CD4-positive, alpha-beta T cell treated with Interleukin-1 beta for 1 hour (primary cell): Measurements from ENCODE around the gene LDLRAD3.

Experiments used
- DNase-seq, 2 donors: peaks; one replicate each; pipeline ENCODE4 v3.0.0-alpha.2; 2020 to 2022

LDLRAD3 gene

DNA sequence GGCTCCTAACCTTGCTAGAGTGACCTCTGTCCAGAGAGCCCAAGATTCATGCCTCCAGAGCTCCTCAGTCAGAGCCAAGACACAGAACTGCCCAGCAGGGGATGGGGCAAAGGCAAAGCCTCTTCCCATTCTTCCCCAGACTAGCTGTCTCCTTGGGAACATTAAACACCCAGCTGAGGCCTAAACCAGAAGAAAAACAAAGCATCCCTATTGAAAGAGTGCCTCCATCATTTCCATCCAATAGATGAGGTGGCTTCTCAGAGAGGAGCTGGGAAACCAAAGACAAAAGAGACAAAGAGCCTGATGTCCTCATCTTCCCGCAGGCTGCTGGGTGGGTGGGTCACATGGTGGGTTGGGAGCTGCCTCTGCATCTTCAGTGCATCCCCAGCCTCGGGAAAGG lies 308.0 kb downstream of the LDLRAD3 start:
- DNase-seq = no peak

DNA sequence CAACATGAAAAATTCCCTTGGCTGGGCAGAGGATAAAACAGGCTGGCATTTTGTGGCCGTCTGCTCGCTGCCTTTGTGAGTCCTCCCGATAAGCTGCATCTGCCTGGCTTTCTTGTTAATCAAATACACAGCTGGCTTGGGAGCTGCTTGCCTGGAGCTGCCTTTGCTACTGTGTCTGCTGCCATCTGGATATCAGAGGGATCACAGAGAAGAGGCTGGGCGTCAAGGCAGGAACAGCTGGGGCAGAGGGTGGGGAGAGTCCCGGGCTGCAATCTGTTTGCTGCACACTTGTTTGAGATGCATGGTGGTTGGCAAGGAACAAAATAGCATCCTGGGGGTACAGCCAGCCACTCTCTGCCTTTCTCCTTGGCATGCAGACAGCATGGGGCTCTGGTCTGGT lies 309.4 kb downstream of the LDLRAD3 start:
- DNase-seq = no peak

DNA sequence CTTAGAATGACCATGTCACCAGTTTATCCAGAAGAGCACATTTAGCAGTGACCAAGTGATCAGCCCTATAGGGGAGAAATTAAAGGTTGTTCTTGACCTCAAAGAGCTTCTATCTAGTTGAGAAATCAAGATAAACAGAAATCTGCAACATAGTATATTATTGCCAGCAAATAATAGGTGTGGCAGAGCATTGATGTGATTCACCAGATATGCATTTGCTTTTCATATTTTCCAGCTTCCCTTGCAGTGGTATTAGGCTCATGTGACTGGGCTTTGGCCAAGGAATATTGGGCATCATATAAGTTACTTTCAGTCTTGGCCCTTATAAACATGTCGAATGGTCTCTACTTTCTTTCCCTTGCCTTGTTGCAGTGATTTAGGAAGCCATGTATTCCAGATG lies 310.9 kb downstream of the LDLRAD3 start:
- DNase-seq = no peak

DNA sequence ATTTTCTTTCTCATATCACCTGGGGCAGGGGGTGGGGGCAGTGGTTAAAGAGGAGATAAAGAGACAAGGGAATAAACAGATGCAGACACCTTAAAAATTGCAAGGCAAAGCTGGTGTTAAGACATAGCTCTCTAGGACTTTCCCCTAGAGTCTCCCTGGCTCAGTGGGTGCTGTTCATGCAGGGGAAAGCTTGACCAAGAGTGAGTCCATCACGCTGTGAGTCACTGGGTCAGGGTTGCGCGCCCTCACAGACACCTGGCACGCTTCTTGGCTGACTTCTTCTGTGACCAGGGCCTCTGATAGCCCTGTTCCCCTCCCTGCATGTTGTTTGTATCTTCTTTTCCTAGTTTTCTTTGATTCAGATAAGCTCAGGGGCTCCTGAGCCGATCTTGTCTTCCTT lies 313.5 kb downstream of the LDLRAD3 start:
- no peak for DNase-seq

DNA sequence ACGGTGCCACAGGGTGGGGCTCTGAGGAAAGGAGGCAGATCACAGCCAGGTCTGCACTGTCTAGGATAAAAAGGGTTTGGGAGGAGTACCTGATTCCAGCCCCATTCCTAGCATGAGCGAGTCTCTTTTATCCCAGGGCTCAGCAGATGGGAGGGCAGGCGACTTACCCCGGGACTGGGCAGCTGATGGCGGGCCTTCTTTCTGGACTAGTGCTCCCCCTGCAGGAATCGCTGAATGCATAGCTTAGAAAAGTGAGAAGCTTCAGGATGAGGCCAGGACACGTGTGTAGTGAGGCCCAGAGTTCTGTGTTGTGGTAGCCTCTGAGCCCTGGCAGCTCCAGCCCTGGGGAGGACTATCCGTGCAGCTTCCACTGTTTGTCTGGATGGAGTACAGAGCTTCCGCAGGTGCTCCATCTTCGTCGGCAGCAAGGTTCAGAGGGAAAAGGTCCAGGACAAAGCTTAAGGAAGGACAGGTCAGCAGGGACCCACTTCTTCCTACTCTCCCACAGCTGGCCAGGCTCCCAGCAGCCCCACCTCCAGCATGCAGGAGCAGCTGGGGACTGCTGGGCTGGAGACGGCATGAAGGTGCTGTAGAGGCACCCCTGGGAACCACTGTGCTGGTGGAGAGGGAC lies 315.0 kb downstream of the LDLRAD3 start:
- peak in 1 of 2 donors; percentile 9 for DNase-seq

DNA sequence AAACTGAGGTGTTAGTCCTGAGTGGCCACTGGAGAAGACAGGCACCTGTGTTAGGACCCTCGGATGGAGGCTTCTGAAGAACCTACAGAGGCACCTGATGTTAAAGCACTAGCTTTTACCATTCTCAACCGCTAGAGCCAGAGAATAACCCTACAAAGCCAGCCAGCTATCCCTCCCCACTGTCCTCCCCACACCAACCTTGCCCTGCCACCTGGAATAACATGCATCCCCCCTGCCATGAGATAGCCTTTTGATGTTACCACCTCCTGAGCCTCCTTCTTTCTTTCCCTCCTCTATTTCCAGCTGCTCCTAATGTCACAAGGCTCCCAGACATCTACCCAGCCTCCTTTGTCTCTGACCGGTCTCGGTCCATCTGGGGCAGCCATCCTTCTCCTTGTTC lies 317.2 kb downstream of the LDLRAD3 start:
- DNase-seq = no peak

DNA sequence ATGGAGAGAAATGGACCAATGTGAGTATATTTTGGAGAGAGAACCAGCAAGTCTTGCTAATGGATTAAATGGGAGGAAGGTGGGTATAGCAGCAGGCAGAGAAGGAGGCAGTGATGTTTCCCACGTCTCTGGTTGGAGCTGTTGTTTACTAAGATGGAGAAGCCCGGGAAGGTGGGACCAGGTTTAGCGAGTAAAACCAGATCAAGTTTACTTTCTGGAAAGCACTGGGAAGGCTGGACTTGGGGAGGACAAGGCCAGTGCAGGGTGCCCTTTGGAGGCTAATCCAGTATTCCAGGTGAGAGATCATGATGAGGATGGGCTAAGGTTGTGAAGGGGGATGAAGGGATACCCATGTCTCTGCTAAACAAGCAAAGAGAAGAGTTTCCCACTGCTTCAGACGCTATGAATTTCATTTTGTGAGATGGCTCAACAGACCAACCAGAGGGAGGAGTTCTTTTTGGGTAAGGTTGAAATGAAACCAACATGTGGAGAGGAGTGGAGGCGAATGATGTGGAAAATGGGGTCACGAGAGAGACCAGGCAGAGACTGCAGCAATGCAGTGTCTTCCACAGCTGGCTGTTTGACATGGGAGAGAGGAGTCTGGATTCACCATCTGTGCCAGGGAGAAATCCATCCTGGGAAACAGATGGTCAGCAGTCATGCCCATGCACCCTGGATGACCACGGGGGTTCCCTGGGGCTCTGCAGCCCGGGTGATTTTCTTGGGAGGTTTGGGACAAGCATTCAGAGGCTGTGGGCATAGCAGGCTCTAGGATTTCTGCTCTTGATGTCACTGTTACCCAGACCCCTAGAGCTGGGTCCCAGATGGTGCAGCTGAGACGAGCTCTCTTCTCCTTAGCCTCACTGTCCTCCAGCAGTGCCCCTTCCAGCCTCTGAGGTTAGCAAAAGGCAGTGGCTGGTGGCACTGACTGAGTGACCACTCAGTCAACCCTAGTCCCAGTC lies 320.4 kb downstream of the LDLRAD3 start:
- no peak for DNase-seq

DNA sequence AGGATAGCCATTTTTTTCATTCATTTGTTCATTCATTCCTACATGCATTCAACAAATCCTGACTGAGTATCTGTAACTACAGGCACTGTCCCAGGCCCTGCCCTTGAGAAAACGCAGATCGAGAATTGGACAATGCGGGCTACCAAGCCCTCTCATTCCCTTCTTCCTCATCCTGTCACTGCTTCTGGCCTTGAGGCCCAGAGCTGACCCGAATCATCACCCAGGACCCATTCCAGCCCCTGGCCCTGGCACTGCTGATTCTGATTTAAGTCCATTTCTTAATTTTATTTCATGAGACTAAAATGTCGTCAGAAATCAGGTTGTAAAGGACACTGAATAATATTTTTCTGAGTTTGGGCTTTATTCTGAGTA lies 321.1 kb downstream of the LDLRAD3 start:
- no peak for DNase-seq

DNA sequence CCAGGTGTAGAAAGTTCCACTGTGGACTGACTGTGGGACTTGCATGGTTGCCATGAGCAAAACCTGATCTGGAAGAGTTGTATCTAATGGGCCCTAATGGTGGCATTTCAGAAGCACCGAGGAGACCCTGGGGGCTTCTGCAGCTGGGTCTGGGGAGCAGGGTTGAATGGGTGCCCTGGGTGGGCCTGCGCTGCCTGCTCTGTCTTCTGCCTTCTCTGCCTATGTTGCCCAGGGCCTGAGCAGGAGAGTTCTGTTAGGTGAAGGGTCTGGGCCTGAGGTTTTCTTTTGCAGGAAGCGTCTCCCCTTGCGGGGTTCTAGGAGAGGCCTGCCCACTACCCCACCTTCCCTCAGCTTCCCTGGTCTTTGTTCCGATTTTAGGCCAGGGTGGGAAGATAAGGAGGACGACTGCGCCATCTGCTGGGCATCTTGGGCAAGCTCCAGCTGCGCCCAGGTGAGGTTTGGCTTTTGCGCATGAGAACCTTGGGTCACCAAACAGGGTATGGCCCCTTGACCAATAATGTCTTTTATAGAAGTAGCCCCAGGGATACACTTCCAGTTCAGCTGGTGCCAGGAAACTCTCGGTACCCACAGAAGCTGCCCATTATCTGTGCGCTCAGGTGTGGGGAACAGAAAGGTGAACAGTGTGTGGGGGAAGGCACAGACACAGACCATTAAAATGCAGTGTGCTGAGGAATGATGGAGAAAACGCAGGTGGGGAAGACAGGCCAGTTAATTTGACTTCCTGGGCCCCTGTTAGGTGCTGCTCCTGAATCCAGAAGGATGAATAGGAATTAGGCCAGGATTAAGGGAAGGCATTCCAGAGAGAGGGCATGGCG lies 322.1 kb downstream of the LDLRAD3 start:
- peak; percentile 35 to 36 for DNase-seq

DNA sequence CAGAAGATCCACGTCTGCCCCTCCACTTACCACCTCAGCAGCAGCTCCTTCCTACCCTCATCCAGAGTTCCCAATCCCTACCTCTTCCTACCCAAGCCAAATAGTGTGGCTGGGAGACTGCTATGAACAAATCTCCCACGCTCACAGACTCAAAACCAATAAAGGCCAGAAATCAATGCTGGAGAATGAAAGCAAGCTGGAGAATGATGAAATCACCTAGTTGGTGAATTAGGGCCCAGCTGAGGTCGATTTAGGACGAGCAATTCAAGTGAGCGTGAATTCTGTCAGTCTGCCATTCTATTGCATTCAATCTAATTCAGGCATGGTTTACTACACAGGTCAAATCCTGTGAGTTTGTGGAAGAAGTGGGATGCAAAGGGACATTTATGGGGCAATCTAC lies 322.9 kb downstream of the LDLRAD3 start:
- DNase-seq = no peak

DNA sequence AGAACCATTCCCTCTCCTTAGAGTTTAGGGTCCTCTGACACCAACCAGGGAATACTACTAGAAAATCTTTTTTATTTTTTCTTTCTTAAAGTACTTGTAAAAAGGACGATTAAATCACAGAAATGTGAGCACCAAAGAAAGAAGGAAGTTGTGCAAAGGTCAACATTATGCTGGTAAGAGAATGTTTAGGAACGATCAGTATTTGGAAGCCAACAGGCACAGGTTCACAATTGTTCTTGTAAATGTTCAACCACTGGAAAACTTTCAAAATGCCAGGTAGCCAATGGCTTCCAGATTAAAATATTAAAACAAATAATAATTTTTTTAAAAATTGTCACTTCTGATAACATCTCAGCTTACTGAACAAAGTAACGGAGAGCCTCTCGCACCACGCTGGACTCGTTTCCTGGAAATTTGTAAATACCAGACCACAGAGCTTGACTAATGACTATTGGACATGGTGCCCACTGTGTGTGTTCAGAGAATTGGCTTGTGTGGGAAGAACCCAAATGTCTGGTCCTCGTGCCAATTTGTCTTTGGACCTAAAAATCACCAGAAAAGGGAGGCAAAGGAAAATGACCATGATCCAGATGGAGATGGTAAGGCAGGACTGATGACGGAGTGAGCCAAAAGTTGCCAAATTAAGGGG lies 324.6 kb downstream of the LDLRAD3 start:
- DNase-seq = no peak

DNA sequence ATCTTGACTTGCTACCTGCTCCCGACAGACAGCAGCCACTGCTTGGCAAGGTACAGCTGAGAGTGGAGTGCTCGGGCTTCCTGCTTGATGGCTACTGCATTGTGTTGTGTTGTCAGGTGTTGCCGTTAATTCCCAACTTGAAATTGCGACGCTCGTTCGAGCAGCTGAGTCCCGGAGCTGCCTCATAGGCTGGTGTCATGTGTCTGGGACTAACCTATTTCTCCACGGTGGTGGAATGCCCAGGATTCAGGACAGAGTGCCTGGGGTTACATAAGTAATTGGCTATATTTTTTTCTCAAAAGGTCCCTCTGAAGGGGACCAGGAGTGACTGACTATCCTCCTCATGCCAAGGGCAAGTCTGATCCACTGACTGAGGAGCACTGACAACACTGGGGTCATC lies 326.8 kb downstream of the LDLRAD3 start:
- DNase-seq = no peak

DNA sequence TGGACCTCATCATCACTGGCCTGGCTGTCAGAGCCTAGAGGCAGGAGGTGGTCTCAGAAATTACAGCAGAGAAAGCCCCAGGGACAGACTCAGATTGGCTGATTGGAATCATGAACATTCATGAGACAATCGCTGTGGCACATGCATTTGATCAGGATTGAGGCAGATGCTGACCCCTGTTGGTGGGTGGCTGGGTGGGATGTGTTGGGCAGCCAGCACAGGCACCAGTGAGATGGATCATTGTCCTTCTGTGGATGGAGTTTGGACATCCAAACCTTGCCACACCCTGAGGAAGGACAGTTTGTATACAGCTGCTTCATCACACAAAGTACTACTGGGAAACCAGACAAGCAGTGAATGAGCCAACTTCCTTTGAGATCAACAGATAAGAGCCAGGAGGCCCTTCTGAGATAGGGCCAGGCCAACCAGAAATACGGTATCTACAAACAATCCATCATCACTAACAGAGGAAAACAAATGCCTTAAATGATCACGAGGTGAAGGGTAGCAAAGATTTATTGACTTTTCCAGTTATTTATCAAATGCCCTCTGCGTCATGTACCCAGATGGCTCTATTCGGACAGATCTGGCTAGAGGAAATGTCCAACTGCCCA lies 328.0 kb downstream of the LDLRAD3 start:
- no peak for DNase-seq

DNA sequence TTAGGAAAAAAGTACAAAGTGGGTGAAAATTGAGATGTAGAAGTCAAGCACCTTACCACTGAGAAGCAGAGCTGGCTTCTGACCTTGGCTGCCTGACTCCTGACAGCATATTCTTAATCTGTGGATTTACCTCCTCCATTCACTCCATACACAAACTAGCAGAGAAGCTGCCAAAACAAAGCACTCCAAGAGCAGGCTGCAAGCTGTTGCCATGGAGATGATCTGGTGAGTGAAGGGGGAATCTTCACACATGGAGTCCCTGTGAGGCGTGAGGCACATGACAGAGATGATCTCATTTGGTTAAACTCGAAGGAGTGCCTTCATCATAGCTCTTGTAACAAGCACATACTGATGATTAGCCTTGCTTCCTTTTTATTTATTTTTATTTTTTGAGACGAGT lies 329.2 kb downstream of the LDLRAD3 start:
- no peak for DNase-seq

DNA sequence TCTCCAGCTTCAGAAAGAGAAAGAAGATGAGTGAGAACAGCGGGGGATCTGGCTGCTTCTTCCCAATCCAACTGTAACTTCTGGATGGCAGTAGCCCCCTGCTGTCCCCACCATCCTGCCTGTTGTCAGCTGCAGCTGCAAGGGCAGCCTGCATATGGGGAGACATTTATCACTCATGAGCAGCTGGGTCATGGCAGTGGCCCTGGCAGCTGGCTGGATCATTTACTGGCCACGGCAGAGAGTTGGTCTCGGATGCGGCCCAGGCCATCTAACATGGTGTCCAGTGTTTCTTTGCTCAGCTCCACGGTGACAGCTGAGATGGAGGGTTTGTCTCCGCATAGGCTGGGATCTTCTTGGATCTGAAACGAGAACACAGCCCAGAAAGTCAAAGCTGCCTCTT lies 330.6 kb downstream of the LDLRAD3 start:
- no peak for DNase-seq

DNA sequence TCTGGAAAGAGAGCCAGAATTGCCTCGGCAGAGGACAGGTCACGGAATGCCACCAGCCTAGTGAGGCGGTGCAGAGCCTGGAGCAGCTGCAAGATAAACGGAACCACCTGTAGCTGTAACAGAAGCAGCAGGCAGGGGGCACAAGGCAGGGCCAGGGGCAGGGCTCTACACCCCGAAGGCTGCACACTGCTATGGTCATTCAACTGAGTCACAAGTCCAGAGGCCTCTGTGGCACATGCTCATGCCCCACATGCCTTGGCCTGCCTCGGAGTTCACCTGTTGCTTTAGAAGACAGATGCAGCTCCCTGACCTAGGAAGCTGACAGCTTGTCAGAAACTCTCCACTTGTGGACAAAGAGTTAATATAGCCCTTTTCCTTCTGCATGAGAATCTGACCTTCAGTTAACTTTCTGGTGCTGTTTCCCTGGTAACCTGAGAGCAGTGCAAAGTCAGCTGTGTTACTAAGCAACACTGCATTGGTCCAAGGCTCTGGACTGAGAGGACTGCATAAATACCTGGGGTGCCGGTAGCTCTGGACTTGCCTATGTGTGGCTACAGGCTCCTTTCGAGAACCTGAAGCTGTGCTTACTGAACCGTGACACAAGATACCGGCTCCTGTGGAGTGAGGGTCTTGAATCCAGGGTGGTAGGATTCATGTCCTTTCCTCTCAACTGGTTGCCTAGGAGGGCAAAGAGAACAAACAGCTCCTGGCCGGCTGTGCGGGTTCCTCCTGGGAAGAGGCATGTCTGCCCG lies 334.8 kb downstream of the LDLRAD3 start:
- no peak for DNase-seq

DNA sequence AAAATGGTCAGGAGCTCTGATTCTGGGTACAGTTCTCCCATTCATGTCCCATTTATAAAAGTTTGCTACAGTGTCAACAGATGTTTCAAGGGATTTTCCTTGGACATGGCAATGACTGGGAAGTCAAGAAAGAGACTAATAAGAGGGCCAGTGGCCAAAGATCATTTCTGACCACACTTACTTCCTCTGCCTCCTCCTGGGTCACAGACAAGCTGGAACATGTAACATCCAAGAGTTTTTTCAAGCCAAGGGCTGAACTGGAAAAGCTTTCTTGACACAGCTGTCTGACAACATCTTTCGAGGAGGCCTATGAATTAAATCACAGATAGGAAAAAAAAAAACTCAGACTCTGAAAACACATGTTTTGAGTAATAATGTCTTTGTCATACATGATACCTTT lies 336.7 kb downstream of the LDLRAD3 start:
- DNase-seq = no peak
